Stimulated activated CD4-positive, alpha-beta T cell treated with anti-CD3 and anti-CD28 coated beads, TNF-alpha, amount 100 ng/mL, for 4 hours (primary cell): ENCODE measurements around the gene FGF6.

Experiments
- DNase-seq, 3 experiments: peaks; one replicate each; pipeline ENCODE4 v3.0.0-alpha.2; 2020; ENCODE audit warnings: low read depth in 3 of 3

The FGF6 gene

GRCh38 chr12:4447151-4447550 lies 1.5 kb upstream of the FGF6 start:
- DNase-seq, result no peak

DNA sequence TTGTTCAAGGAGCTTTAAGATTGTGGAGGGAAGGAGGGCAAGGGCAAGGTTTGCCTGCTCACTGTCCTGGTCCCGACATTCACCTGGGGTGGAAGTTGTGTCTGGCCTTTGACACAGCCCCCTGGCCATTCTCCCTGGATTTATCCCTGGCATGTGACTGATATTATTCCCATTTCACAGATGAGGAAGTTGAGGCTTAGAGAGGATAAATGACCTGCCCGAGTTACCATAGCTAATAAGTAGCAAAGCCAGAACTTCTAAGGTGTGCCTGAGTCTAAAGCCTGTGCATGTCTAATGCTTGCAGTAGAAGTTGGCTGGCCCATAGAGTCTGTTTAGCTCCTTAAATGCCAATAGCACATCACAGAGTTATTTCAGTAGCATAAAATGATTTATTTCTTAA lies 720 bp upstream of the FGF6 start:
- no peak for DNase-seq

DNA sequence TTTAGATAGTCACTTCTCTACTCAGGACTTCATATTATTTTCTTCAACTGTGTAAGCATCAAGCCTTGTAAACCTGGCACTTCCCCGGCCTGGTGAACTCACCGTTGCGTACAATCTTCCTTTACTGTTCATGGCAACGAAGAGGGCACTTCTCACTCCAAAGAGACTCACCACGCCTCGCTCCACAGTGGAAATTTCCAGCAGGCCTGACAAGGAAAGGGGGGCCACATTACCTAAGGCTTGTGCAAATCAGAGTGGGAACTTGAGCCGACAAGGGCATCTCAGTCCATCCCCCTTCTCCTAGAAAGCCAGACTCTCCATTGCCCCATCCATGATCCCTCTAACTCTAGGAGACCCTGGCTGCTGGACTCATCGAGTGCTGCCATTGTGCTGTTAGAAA lies 1.6 kb downstream of the FGF6 start:
- no peak for DNase-seq

- DNase-seq, result no peak
Observed at GRCh38 chr12:4443616-4444015, 2.0 kb downstream of the FGF6 start.

GRCh38 chr12:4441355-4442335 lies 4.0 kb downstream of the FGF6 start:
- DNase-seq, result no peak

GRCh38 chr12:4440187-4440941 lies 5.3 kb downstream of the FGF6 start:
- DNase-seq, result no peak

- DNase-seq, result no peak
Observed at GRCh38 chr12:4439736-4440135, 5.9 kb downstream of the FGF6 start.

- no peak for DNase-seq
Observed at GRCh38 chr12:4438834-4439596, 6.6 kb downstream of the FGF6 start.

GRCh38 chr12:4435537-4435936 lies 10.1 kb downstream of the FGF6 start:
- no peak for DNase-seq

DNA sequence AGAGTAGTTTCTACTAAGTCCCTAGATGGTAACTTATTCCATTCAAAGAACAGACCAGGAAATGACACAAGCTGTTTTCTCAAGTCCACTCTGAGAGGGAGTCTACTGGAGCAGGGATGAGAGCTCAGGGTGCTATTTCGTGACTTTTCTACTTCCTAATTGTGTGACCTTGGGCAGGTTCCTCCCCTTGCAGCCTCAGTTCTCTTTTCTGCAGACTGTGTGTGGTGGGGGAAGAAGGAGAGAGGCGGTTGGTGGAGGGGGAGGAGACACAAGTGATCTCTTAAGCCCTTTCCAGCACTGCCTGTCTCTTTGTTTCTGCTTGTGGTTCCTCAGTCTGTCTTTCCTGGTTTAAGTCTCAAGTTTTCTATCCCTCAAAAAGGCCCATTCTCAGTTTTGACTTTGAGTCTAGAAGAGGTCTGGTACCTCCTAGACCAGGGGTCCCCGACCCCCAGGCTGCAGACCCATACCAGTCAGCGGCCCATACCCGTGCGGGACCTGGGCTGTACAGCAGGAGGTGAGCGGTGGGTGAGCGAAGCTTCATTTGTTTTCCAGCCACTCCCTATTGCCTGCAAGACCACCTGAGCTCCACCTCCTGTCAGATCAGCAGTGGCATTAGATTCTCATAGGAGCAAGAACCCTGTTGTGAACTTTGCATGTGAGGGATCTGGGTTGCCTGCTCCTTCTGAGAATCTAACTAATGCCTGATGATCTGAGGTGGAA lies 10.7 kb downstream of the FGF6 start:
- no peak for DNase-seq

DNA sequence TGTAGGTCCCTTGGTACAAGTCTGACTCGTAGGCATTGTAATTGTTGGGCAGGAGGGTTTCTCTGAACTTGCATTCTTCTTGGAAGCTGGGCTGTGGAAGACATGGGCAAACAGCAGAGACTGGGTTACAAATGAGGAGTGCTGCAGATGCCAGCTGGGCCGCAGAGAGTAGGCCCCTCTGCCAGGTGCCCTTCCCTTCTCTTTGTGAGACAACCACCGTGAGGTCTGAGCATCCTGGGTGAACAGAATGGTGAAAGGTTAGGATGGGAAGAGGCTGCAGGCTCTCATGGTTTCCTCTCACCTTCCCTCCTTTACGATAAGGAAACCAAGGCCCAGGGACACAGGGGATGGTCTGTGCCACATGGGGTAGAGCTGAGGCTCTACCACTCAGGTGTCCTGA lies 11.3 kb downstream of the FGF6 start:
- DNase-seq, result no peak

DNA sequence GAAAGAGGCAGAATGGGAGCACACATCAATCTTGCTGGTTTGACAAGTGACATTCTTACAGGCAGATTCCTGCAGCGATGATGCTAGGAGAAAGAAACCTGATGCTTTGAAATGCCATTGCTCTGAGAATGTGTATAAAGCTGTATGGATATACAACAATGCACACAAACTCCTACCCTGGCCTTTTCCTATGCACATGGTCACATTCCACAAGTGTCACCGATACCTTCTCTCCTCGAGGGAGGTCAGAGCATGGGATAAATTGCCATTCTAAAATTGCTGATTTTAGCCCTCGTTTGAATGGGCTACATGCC lies 11.9 kb downstream of the FGF6 start:
- DNase-seq, result no peak

DNA sequence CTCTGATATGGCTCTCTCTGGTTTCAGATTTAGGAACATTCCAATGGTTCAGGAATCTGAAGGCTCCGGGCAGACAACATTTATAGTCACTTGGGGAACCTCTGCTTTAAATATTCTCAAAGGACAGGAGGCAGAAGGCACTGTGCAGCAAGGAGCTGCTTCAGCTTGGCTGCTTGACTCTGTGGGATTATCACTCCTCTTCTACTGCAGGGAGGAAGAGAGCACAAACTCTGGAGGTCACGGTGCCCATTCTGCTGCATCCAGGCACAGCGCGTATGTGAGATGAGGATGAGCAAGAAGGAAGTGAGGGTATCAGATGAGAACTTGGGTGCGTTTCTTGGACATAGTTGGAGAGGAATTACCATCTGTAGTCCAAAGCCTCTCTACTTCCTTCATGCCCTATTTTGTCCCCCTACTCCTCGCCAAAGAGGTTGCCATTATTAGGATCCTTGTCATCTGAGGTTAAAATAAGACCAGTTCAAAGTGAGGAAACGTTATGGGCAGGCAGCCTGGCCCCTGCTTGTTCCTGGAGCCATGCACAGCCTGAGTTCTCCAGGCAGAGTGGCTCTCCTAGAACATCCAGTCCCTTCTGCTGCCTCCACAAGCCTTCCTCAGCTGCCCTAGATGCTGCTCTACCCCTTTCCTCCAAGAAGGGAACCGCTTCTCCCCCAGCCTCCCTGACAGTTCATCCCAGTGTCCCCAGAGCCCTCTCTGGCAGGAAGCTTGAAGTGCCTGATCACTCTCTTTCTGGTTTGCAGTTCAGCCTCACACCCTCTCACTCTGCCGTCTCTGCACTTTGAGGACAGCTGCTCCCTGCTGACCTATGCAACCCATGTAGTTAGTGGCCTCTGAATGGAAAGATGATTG lies 12.5 kb downstream of the FGF6 start:
- no peak for DNase-seq

DNA sequence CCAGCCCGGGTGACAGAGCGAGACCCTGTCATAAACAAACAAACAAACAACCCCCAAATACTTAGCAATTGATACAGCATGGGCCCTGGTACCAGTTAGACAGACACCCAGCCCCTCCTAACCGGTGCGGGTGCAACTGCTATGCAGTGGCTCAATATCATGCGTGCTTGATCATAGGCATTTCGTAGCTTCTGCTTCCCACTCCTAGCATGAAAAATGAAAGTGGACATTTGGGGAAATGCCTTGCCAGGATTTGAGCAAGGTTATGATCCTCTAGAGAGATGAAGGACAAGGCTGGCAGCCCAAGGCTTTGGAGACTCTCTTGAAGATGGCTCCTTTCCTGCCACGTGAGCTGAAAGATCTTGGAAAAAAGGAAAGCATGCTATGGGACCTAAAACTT lies 13.7 kb downstream of the FGF6 start:
- DNase-seq, result no peak

GRCh38 chr12:4431436-4431835 lies 14.2 kb downstream of the FGF6 start:
- no peak for DNase-seq

DNA sequence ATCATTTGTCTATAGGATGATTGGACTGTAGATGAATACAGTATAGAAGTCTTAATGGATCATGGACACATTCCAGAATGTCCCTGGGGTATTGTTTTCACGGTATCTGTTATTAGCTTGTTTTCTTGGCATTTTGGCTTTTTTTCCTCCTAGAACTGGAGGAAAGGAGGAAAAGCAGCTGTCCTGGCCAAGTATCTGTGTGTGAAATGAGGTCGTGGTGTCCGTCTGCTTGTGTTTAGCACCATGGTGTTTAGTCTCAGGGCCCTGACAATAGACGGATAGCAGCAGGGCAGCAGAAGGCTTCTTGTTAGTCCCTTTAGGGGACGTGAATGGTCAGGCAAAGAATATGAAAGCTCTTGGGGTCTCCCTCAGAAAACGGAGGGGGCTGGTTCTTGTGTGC lies 21.2 kb downstream of the FGF6 start:
- DNase-seq, result no peak

DNA sequence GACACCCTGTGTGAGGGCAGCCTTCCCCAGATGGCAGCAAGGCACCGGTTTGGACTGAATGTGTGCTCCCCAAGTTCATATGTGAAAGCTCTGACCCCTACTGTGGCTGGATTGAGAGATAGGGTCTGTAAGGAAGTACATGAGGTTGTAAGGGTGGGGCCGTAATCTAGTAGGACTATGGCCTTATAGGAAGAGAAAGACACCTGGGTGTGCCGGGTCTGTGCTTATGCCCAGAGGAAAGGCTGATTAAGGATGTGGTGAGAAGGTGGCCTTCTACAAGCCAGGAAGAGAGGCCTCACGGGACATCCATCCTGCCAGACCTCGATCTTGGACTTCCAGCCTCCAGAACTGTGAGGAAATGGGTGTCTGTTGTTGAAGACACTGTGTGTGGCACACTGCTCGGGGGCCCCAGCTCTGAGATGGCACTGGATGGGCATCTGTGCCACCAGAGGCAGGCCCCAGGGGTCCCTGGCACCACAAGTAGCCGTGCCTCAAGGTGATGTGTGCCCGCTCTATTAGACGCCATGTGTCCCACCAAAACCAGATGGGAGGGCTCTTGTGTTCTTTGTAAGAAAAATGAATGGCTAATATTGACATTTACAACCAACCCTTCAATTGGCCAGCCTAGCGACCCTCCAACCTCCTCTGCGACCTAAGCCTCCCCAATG lies 22.0 kb downstream of the FGF6 start:
- DNase-seq, result no peak

GRCh38 chr12:4422985-4423384 lies 22.6 kb downstream of the FGF6 start:
- DNase-seq, result no peak

GRCh38 chr12:4421590-4422031 lies 24.0 kb downstream of the FGF6 start:
- DNase-seq, result peak in 1 of 3 experiments; percentile 10

DNA sequence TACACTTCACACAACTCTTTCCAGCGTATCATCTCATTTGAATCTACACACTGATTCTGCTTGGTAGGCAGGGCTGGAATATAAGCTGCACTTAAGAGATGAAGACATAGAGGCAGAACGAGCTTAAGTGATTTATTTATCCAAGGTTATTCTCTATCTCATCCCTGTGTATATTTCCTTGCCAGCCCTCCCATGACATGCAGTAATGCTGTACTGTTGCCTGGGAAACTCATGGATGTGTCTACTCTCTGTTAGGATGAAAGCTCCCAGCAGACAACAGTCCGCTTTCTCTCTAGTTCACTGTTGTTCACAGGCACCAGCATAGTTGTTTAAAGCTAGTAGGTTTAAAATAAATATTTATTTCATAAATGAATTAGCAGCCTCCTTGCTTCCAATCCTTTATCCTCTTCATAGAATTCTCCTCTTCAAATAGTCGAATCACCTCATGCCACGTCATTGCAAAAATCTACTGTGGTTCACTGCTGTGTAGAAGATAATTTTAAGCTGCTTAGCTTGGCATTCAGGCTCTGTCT lies 25.4 kb downstream of the FGF6 start:
- DNase-seq, result no peak
